GM12872 (cell line): ENCODE data around the gene KATNIP.

Source experiments
- TF ChIP-seq, protein P1 (sequence below): IDR thresholded peaks from 3 replicates; pipeline ENCODE4 v1.5.1; 2011; ENCODE audit warnings: low read depth, mild to moderate bottlenecking, low read length, moderate library complexity; ENCODE audit not compliant: insufficient read depth

KATNIP gene

DNA sequence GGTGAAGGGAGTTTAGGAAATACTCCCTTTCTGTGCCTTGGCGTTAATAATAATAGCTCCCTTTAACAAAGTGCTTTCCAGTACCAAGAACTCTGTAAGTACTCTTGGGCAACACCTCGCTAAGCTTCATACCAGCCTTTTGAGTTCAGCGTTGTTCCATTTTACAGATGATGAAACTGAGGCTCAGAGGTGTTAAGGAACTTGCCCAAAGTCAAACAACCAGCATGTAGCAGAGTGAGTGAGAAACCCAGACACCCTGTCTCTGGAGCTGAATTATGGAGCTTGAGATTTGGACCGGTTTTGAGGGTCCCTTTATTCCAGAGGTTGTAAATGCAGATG is 607 bp downstream of the KATNIP start:
- TF ChIP-seq, protein P1, sequence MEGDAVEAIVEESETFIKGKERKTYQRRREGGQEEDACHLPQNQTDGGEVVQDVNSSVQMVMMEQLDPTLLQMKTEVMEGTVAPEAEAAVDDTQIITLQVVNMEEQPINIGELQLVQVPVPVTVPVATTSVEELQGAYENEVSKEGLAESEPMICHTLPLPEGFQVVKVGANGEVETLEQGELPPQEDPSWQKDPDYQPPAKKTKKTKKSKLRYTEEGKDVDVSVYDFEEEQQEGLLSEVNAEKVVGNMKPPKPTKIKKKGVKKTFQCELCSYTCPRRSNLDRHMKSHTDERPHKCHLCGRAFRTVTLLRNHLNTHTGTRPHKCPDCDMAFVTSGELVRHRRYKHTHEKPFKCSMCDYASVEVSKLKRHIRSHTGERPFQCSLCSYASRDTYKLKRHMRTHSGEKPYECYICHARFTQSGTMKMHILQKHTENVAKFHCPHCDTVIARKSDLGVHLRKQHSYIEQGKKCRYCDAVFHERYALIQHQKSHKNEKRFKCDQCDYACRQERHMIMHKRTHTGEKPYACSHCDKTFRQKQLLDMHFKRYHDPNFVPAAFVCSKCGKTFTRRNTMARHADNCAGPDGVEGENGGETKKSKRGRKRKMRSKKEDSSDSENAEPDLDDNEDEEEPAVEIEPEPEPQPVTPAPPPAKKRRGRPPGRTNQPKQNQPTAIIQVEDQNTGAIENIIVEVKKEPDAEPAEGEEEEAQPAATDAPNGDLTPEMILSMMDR, result no peak

DNA sequence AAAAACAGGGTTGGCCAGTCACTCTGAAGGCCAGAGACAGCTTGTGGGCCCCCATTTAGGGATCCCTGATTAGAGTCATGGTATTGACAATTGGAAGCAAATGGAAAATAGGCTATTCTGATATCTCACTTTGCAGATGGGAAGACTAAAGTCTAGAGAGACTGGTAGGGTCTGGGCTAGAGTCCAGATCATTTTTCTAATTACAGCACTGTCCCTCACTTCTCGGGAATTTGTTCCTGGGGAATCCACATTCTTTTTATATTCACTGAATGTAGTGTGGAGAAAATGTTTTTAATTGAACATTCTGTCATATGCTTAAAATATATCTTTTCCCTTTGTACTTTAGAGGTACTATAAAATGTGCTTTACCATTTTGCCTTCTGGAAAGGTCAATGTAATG is 1.1 kb downstream of the KATNIP start:
- TF ChIP-seq, protein P1, result no peak

DNA sequence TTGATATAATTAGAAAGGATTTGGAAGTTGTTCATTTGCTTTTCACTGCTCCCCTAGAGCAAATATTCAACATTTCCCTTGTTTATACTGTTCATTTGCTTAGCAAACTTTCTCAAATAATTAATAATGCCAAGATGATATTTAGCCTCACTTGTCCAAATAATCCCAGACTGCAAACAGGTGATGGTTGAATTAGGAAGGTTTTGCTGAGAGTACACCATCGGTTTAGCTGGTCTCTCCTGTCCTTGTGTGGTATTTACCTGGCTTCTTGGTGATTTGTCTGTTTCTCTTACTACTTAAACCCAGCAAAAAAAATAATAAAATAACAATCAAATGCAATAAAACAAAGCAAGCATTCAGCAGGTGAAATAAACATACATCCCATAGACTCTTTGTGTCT is 6.5 kb downstream of the KATNIP start:
- TF ChIP-seq, protein P1, result no peak

DNA sequence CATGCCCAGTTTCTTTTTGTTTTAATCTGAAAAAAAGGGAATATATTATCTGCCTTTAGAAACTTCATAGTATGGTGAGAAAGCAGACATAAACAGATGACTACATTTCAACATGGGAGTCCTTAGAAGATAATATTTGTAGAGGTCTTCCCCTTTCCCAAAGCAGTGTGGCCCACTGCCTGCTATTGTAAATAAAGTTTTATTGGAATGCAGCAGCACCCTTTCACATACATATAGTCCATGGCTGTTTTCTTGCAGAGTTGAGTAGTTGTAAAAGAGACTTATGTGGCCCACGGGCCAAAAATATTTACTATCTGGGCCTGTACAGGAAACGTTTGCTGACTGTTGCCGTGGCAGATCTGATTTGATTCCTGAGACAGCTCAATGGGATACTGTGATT is 8.5 kb downstream of the KATNIP start:
- TF ChIP-seq, protein P1, result no peak

DNA sequence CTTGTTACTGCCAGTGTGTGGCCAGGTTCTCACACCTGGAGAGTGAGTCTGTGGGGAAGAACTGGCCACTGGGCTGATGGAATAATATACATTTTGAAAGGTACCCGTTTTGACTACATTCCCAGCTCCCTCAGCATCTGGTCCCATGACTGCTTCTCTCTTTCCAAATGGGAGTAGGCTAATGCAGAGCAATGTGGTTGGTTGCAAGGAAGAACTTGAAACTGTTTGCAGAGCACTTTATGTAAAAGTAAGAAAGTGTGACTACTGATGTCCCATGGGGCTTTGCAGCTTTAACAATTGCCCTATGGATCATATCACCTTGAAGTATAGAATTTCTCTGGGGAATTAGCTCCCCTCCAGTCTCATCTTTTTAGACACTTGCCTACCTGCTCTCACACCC is 9.0 kb downstream of the KATNIP start:
- TF ChIP-seq, protein P1, result no peak

DNA sequence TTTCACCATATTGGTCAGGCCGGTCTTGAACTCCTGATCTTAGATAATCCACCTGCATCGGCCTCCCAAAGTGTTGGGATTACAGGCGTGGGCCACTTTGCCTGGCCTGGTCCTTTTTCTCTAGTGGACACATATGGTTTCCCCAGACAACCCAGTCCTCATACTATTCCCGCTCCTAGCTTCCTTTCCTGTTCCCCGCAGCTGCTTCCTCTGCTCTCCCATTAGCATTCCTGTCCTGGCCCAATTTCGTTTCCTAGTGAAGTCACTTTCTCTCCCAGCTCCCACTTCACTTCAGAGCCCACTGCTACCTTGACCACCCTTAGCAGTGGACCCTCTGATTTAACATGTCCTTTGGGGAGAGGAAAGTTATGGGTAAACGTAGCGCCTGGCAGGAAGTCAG is 11.3 kb downstream of the KATNIP start:
- TF ChIP-seq, protein P1, result no peak

DNA sequence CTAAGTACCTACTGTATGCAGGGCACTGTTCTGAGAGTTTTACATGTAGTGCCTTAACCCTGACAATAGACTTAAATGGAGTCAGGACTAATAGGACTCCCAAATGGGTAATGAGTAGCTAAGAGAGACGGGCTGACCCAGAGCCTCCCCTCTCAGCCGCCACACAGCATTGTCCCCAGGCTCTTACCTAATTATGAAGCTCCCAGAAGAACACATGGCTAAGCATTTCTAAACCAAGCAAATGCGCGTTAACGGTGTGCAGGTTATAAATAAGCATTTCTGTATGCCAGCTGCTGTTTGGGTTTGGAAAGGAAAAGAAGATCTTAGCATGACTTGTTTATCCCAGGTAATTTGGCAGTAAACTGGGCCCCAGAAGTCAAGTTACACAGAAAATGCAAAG is 14.3 kb downstream of the KATNIP start:
- TF ChIP-seq, protein P1, result no peak

DNA sequence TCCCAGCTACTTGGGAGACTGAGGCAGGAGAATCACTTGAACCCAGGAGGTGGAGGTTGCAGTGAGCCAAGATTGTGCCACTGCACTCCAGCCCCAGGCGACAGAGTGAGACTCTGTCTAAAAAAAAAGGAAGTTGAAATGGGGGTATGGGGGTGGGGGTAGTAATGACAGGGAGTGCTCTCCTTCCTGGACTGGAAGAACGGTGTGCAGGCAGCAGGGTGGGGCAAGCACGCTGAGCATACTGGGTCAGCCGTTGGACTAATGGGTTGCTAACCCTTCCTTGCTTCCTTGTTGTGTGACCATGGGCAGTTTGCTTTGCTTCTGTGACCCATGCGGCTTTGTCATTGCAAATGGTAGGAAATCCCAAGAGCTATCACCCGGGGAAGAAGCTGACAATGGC is 16.5 kb downstream of the KATNIP start:
- TF ChIP-seq, protein P1, result no peak
